Activated CD8-positive, alpha-beta T cell treated with anti-CD3 and anti-CD28 coated beads for 36 hours (primary cell): ENCODE data around the gene C1orf159. TPM values are rescaled to one million over a fixed set of nuclear protein-coding genes. Genes with fewer than 3 reads are reported as not detected.

Source experiments
- ATAC-seq: fragments of 200-7000 bp; cut with Tn5 transposase; one replicate; pipeline ENCODE4 v1.10.0; 2021; ENCODE audit warnings: mild to moderate bottlenecking, moderate library complexity
- CTCF ChIA-PET: fragments of 350-600 bp; sonication (Branson Sonifier 250); formaldehyde crosslinking; loops from one replicate; lab custom pipeline; 2021; ENCODE audit warnings: antibody characterized with exemption; lab: Charles Lee
- POLR2A ChIA-PET: fragments of 350-600 bp; sonication (Branson Sonifier 250); formaldehyde crosslinking; loops from one replicate; lab custom pipeline; 2021; ENCODE audit warnings: antibody characterized with exemption; lab: Charles Lee
- DNase-seq: peaks from one replicate; pipeline ENCODE4 v3.0.0-alpha.2; 2020
- H3K27ac Mint-ChIP-seq: one replicate; pipeline ENCODE4 v1.8.0; 2021; ENCODE audit warnings: mild to moderate bottlenecking, mixed read lengths
- H3K27me3 Mint-ChIP-seq: one replicate; pipeline ENCODE4 v1.8.0; 2021; ENCODE audit warnings: mixed read lengths
- H3K36me3 Mint-ChIP-seq: one replicate; pipeline ENCODE4 v1.8.0; 2021; ENCODE audit warnings: low read depth, mixed read lengths
- H3K4me1 Mint-ChIP-seq: one replicate; pipeline ENCODE4 v1.8.0; 2021; ENCODE audit warnings: low read depth, mixed read lengths
- H3K4me3 Mint-ChIP-seq: one replicate; pipeline ENCODE4 v1.8.0; 2021; ENCODE audit warnings: mild to moderate bottlenecking, moderate library complexity, mixed read lengths
- H3K9me3 Mint-ChIP-seq: one replicate; pipeline ENCODE4 v1.8.0; 2021; ENCODE audit warnings: mixed read lengths
- intact Hi-C: fragments of 100-400 bp; cut with micrococcal nuclease; formaldehyde crosslinking; loops from one replicate; pipeline ENCODE4 v1.10.0; 2022
- total RNA-seq, 2 experiments: library from RNA; stranded (reverse); gene quantifications; one replicate each; pipeline ENCODE4 v1.2.3, GENCODE V29; 2021
- TF ChIP-seq, protein P1 (sequence below): fragments of 200-600 bp; IDR thresholded peaks from one replicate; pipeline ENCODE4 v1.8.0; 2022; ENCODE audit warnings: antibody characterized with exemption, mild to moderate bottlenecking

The C1orf159 gene
- total RNA-seq, 2 experiments from 2014 or later: 17.5 to 20.3 TPM

- CTCF ChIA-PET: no interaction called here
- H3K27me3 Mint-ChIP-seq: no peaks in the 10 kb centered on the region
Observed at GRCh38 chr1:1046243-1046642, 69.6 kb downstream of the C1orf159 start.

DNA sequence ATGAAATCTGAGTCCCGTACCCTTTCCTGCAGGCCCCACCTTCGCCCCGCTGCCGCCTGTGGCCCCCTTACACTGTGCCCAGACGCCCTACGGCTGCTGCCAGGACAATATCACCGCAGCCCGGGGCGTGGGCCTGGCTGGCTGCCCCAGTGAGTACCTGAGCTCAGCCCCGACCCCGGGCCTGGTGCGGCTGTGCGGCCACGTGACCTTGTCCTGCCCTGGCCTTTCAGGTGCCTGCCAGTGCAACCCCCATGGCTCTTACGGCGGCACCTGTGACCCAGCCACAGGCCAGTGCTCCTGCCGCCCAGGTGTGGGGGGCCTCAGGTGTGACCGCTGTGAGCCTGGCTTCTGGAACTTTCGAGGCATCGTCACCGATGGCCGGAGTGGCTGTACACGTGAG, 70.8 kb downstream of the C1orf159 start:
- Mint-ChIP-seq H3K36me3 (peaks cover 9% of the 10 kb centered on the region), H3K4me1 (no peaks in the 10 kb centered on the region), H3K27ac (no peak overlapping the region), H3K9me3 (peaks cover 2% of the 10 kb centered on the region), H3K4me3 (no peak overlapping the region), H3K27me3 (no peaks in the 10 kb centered on the region)
- intact Hi-C loops: no loop called here
- ATAC-seq (no peak), DNase-seq (no peak)
- CTCF ChIA-PET: interaction anchor here (1.1 kb wide), 1 partner anchor 14 kb away, joined by 4 read pairs; no protein-coding TSS in a partner anchor
- TF ChIP-seq, protein P1, sequence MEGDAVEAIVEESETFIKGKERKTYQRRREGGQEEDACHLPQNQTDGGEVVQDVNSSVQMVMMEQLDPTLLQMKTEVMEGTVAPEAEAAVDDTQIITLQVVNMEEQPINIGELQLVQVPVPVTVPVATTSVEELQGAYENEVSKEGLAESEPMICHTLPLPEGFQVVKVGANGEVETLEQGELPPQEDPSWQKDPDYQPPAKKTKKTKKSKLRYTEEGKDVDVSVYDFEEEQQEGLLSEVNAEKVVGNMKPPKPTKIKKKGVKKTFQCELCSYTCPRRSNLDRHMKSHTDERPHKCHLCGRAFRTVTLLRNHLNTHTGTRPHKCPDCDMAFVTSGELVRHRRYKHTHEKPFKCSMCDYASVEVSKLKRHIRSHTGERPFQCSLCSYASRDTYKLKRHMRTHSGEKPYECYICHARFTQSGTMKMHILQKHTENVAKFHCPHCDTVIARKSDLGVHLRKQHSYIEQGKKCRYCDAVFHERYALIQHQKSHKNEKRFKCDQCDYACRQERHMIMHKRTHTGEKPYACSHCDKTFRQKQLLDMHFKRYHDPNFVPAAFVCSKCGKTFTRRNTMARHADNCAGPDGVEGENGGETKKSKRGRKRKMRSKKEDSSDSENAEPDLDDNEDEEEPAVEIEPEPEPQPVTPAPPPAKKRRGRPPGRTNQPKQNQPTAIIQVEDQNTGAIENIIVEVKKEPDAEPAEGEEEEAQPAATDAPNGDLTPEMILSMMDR: no peak
- POLR2A ChIA-PET: interaction anchor here (2.4 kb wide), 1 partner anchor 11 kb away, joined by 7 read pairs; no protein-coding TSS in a partner anchor

More at GRCh38 chr1:1046243-1046642, 69.6 kb downstream of the C1orf159 start:
- H3K4me1 Mint-ChIP-seq: no peaks in the 10 kb centered on the region
- TF ChIP-seq, protein P1: no peak
- intact Hi-C loops: no loop called here
- POLR2A ChIA-PET: no interaction called here
- ATAC-seq (no peak), DNase-seq (no peak)
- H3K27ac Mint-ChIP-seq: no peak overlapping the region
- H3K36me3 Mint-ChIP-seq: peaks cover 10% of the 10 kb centered on the region
- peaks cover 2% of the 10 kb centered on the region for H3K9me3 Mint-ChIP-seq
- H3K4me3 Mint-ChIP-seq: no peak overlapping the region

DNA sequence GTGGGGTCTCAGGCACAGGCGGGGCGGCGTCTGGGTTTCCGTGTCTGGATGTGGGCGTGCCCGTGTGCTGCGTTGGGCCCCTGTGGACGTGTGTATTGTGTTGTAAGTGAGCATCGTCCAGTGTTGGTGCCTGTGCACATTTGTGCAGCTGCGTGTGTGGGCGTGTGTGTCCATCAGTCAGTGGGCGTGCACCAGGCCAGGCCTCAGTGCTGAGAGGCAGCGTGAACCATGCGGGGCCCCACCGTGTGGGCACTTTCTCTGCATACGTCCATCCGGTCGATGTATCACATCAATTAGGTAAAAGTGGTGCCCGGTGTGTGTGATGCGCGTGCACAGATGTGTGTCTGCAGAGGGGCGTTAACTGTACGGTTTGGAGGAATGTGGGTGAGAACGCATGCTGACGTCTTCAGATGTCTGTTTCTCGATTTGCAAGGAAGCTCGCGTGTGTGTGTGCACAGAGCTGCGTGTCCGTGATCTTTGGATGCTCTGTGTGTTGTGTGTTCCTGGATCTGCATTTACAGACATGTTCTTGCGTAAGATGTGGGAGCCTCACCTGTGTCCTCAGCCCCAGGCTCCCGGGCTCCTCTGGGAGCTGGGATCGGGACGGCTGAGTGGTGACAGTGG, 71.3 kb downstream of the C1orf159 start:
- ATAC-seq (no peak), DNase-seq (no peak)
- Mint-ChIP-seq H3K9me3 (peaks cover 2% of the 10 kb centered on the region), H3K36me3 (peaks cover 9% of the 10 kb centered on the region), H3K4me1 (peaks cover 3% of the 10 kb centered on the region), H3K27ac (no peak overlapping the region), H3K27me3 (peaks cover 1% of the 10 kb centered on the region), H3K4me3 (no peak overlapping the region)
- ChIA-PET CTCF (interaction anchor here (1.1 kb wide), 1 partner anchor 15 kb away, joined by 4 read pairs; no protein-coding TSS in a partner anchor), POLR2A (interaction anchor here (2.4 kb wide), 1 partner anchor 11 kb away, joined by 7 read pairs; no protein-coding TSS in a partner anchor)
- intact Hi-C loops: no loop called here
- TF ChIP-seq, protein P1: no peak

DNA sequence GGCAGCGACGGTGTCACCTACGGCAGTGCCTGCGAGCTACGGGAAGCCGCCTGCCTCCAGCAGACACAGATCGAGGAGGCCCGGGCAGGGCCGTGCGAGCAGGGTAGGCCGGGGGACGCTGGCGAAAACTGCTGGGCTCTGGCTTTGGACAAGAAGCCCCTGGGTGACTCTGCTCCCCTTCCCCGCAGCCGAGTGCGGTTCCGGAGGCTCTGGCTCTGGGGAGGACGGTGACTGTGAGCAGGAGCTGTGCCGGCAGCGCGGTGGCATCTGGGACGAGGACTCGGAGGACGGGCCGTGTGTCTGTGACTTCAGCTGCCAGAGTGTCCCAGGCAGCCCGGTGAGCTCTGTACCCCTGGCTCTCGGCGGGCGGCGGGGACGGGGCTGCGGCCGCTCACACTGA, 72.0 kb downstream of the C1orf159 start:
- H3K36me3 Mint-ChIP-seq: peaks cover 9% of the 10 kb centered on the region
- ChIA-PET CTCF (no interaction called here), POLR2A (interaction anchor here (0.7 to 2.4 kb wide), 2 partner anchors 10 to 230 kb away, joined by 4 to 7 read pairs; partner anchors contain the start of gene UBE2J2)
- TF ChIP-seq, protein P1: no peak
- H3K4me3 Mint-ChIP-seq: no peak overlapping the region
- H3K27ac Mint-ChIP-seq: no peak overlapping the region
- peaks cover 7% of the 10 kb centered on the region for H3K27me3 Mint-ChIP-seq
- ATAC-seq: no peak
- H3K4me1 Mint-ChIP-seq: peaks cover 9% of the 10 kb centered on the region
- DNase-seq: no peak
- H3K9me3 Mint-ChIP-seq: peaks cover 2% of the 10 kb centered on the region
- intact Hi-C loops: no loop called here

- Mint-ChIP-seq H3K9me3 (peaks cover 2% of the 10 kb centered on the region), H3K4me3 (no peak overlapping the region), H3K4me1 (peaks cover 14% of the 10 kb centered on the region), H3K27ac (no peak overlapping the region), H3K27me3 (peaks cover 10% of the 10 kb centered on the region), H3K36me3 (peaks cover 9% of the 10 kb centered on the region)
- CTCF ChIA-PET: no interaction called here
- ATAC-seq (no peak), DNase-seq (no peak)
- TF ChIP-seq, protein P1: no peak
- POLR2A ChIA-PET: interaction anchor here (0.7 kb wide), 1 partner anchor 230 kb away, joined by 4 read pairs; the partner anchor contains the start of gene UBE2J2
- intact Hi-C loops: no loop called here
Observed at GRCh38 chr1:1043411-1043810, 72.5 kb downstream of the C1orf159 start.
